ENCODE measurements around the gene MBNL1.

GRCh38 chr3:152350139-152350538 is 81.4 kb downstream of the MBNL1 start:
- no peak for TF ChIP-seq CTCF (IDR thresholded peaks at IDR 0.05)
- no peak for TF ChIP-seq POLR2A (IDR thresholded peaks at IDR 0.05)

All from testis (tissue), 2 donors.